IPS-20b (cell line): Measurements from ENCODE around the gene MAP4K5.
"Not testable (repeated sequence)": the region's sequence is repeated elsewhere in the genome, so short reads cannot be mapped to it uniquely, and the experiment has no call there.

ENCODE experiments used
- H3K27ac ChIP-seq: one replicate; pipeline ENCODE4 v1.5.1; 2013; ENCODE audit warnings: low read length
- H3K27me3 ChIP-seq: 2 replicates; pipeline ENCODE4 v1.6.1; 2013; ENCODE audit warnings: mild to moderate bottlenecking, low read length, inconsistent platforms; ENCODE audit not compliant: insufficient read depth
- H3K36me3 ChIP-seq: 2 replicates; pipeline ENCODE4 v1.6.1; 2013; ENCODE audit warnings: low read depth, mild to moderate bottlenecking, inconsistent platforms, low read length, moderate library complexity; ENCODE audit not compliant: insufficient read depth
- H3K4me1 ChIP-seq: 2 replicates; pipeline ENCODE4 v1.6.1; 2013; ENCODE audit warnings: mild to moderate bottlenecking, control low read depth, inconsistent platforms, low read length, moderate library complexity; ENCODE audit not compliant: insufficient read depth
- H3K4me3 ChIP-seq: 2 replicates; pipeline ENCODE4 v1.5.1; 2013; ENCODE audit warnings: mild to moderate bottlenecking, low read length, inconsistent platforms
- H3K9ac ChIP-seq: 2 replicates; pipeline ENCODE4 v1.6.1; 2013; ENCODE audit warnings: low read depth, mild to moderate bottlenecking, inconsistent platforms, low read length, moderate library complexity
- H3K9me3 ChIP-seq: 2 replicates; pipeline ENCODE4 v1.6.1; 2013; ENCODE audit warnings: mild to moderate bottlenecking, low read depth, low read length, inconsistent platforms; ENCODE audit not compliant: insufficient read depth

MAP4K5 gene

GRCh38 chr14:50550294-50550693 lies 17.9 kb upstream of the MAP4K5 start:
- no peak overlapping the region for H3K4me3 ChIP-seq
- no peak overlapping the region for H3K9ac ChIP-seq
- H3K36me3 ChIP-seq, result no peaks in the 10 kb centered on the region
- no peaks in the 10 kb centered on the region for H3K4me1 ChIP-seq
- H3K27ac ChIP-seq, result no peak overlapping the region
- no peaks in the 10 kb centered on the region for H3K9me3 ChIP-seq
- no peaks in the 10 kb centered on the region for H3K27me3 ChIP-seq

- Histone ChIP-seq H3K9me3 (no peaks in the 10 kb centered on the region), H3K4me3 (no peak overlapping the region), H3K27me3 (no peaks in the 10 kb centered on the region), H3K4me1 (no peaks in the 10 kb centered on the region), H3K9ac (no peak overlapping the region), H3K36me3 (no peaks in the 10 kb centered on the region), H3K27ac (no peak overlapping the region)
Observed at GRCh38 chr14:50545618-50546017, 13.2 kb upstream of the MAP4K5 start.

- Histone ChIP-seq H3K27me3 (no peaks in the 10 kb centered on the region), H3K9ac (no peak overlapping the region), H3K9me3 (no peaks in the 10 kb centered on the region), H3K36me3 (no peaks in the 10 kb centered on the region), H3K4me3 (no peak overlapping the region), H3K4me1 (no peaks in the 10 kb centered on the region), H3K27ac (no peak overlapping the region)
Observed at GRCh38 chr14:50544911-50545310, 12.5 kb upstream of the MAP4K5 start.

- Histone ChIP-seq H3K27ac (no peak overlapping the region), H3K27me3 (no peaks in the 10 kb centered on the region), H3K9ac (no peak overlapping the region), H3K36me3 (no peaks in the 10 kb centered on the region), H3K4me1 (no peaks in the 10 kb centered on the region), H3K9me3 (0 out of 2 replicates have a peak, but pooled peaks cover under 1% of the 10 kb centered on the region), H3K4me3 (no peak overlapping the region)
Observed at GRCh38 chr14:50542941-50543418, 10.6 kb upstream of the MAP4K5 start.

GRCh38 chr14:50541159-50541567 lies 8.8 kb upstream of the MAP4K5 start:
- Histone ChIP-seq H3K9ac (no peak overlapping the region), H3K36me3 (no peaks in the 10 kb centered on the region), H3K4me1 (no peaks in the 10 kb centered on the region), H3K27ac (no peak overlapping the region), H3K27me3 (no peaks in the 10 kb centered on the region), H3K4me3 (no peak overlapping the region), H3K9me3 (peaks cover 10% of the 10 kb centered on the region; the same call in 1 of the 2 replicates)

- H3K36me3 ChIP-seq, result no peaks in the 10 kb centered on the region
- no peaks in the 10 kb centered on the region for H3K4me1 ChIP-seq
- no peak overlapping the region for H3K27ac ChIP-seq
- H3K9me3 ChIP-seq, result peaks cover 10% of the 10 kb centered on the region; the same call in 1 of the 2 replicates
- H3K4me3 ChIP-seq, result no peak overlapping the region
- H3K27me3 ChIP-seq, result peaks cover 6% of the 10 kb centered on the region; the same call in 1 of the 2 replicates
- H3K9ac ChIP-seq, result no peak overlapping the region
Observed at GRCh38 chr14:50539051-50539450, 6.7 kb upstream of the MAP4K5 start.

GRCh38 chr14:50538034-50538433 lies 5.7 kb upstream of the MAP4K5 start:
- H3K4me1 ChIP-seq, H3K4me3 ChIP-seq, H3K9ac ChIP-seq, H3K36me3 ChIP-seq, H3K27ac ChIP-seq: not testable (repeated sequence)
- Histone ChIP-seq H3K27me3 (peaks cover 16% of the 10 kb centered on the region; the same call in 1 of the 2 replicates), H3K9me3 (peaks cover 10% of the 10 kb centered on the region; the same call in 1 of the 2 replicates)

GRCh38 chr14:50534997-50535396 lies 2.6 kb upstream of the MAP4K5 start:
- H3K27ac ChIP-seq, result no peak overlapping the region
- peaks cover 19% of the 10 kb centered on the region; the same call in 1 of the 2 replicates for H3K27me3 ChIP-seq
- H3K9ac ChIP-seq, result no peak overlapping the region
- H3K4me1 ChIP-seq, result peaks cover 11% of the 10 kb centered on the region
- no peak overlapping the region for H3K4me3 ChIP-seq
- no peaks in the 10 kb centered on the region for H3K36me3 ChIP-seq
- H3K9me3 ChIP-seq, result peaks cover 10% of the 10 kb centered on the region; the same call in 1 of the 2 replicates

- Histone ChIP-seq H3K9me3 (peaks cover 10% of the 10 kb centered on the region; the same call in 1 of the 2 replicates), H3K4me1 (peaks cover 15% of the 10 kb centered on the region), H3K4me3 (no peak overlapping the region), H3K36me3 (no peaks in the 10 kb centered on the region), H3K9ac (no peak overlapping the region), H3K27me3 (peaks cover 19% of the 10 kb centered on the region; the same call in 1 of the 2 replicates), H3K27ac (no peak overlapping the region)
Observed at GRCh38 chr14:50534416-50534815, 2.0 kb upstream of the MAP4K5 start.

GRCh38 chr14:50533806-50534205 lies 1.4 kb upstream of the MAP4K5 start:
- Histone ChIP-seq H3K9me3 (peaks cover 10% of the 10 kb centered on the region; the same call in 1 of the 2 replicates), H3K36me3 (no peaks in the 10 kb centered on the region), H3K27me3 (peaks cover 19% of the 10 kb centered on the region; the same call in 1 of the 2 replicates), H3K27ac (no peak overlapping the region), H3K9ac (no peak overlapping the region), H3K4me1 (peaks cover 15% of the 10 kb centered on the region), H3K4me3 (no peak overlapping the region)

GRCh38 chr14:50533241-50533705 lies 904 bp upstream of the MAP4K5 start:
- Histone ChIP-seq H3K4me3 (peak overlapping the region; percentile 88), H3K36me3 (no peaks in the 10 kb centered on the region), H3K9me3 (peaks cover 10% of the 10 kb centered on the region; the same call in 1 of the 2 replicates), H3K27ac (no peak overlapping the region), H3K9ac (peak overlapping the region; percentile 91), H3K4me1 (peaks cover 15% of the 10 kb centered on the region), H3K27me3 (peaks cover 19% of the 10 kb centered on the region; the same call in 1 of the 2 replicates)
